Liver (tissue), 9 donors: ENCODE results near the gene MDM2. TPM values are rescaled to one million over a fixed set of nuclear protein-coding genes. Genes with fewer than 3 reads are reported as not detected.

Experiments used
- DNase-seq: peaks from one replicate; pipeline ENCODE4 v3.0.0-alpha.2; 2017; ENCODE audit warnings: low spot score
- H3K27ac ChIP-seq, 2 donors: one replicate each; pipeline ENCODE4 v1.7.0; 2013; ENCODE audit warnings: inconsistent platforms in 2 of 2, low read length in 2 of 2, control low read depth in 1 of 2, low read depth in 1 of 2, mild to moderate bottlenecking in 1 of 2
- H3K27me3 ChIP-seq, 4 donors: one replicate each; pipeline versions ENCODE4 v1.6.1 to v1.7.0; 2013; ENCODE audit warnings: low read length in 3 of 4, inconsistent platforms in 1 of 4, mild to moderate bottlenecking in 1 of 4, moderate library complexity in 1 of 4; ENCODE audit not compliant: control insufficient read depth in 4 of 4, insufficient read depth in 4 of 4
- H3K36me3 ChIP-seq, 4 donors: one replicate each; pipeline versions ENCODE4 v1.6.1 to v1.7.0; 2013; ENCODE audit warnings: low read length in 3 of 4, mild to moderate bottlenecking in 3 of 4, low read depth in 1 of 4, moderate library complexity in 1 of 4; ENCODE audit not compliant: control insufficient read depth in 4 of 4, insufficient read depth in 3 of 4
- H3K4me1 ChIP-seq, 4 donors: one replicate each; pipeline versions ENCODE4 v1.6.1 to v1.7.0; 2013; ENCODE audit warnings: low read length in 3 of 4, mild to moderate bottlenecking in 3 of 4, moderate library complexity in 1 of 4; ENCODE audit not compliant: control insufficient read depth in 4 of 4, insufficient read depth in 4 of 4
- H3K4me3 ChIP-seq, 3 donors: one replicate each; pipeline versions ENCODE4 v1.6.1 to v1.7.0; 2013; ENCODE audit warnings: low read length in 3 of 3, control low read depth in 1 of 3, low read depth in 1 of 3, mild to moderate bottlenecking in 1 of 3
- H3K9ac ChIP-seq, 2 donors: one replicate each; pipeline ENCODE4 v1.7.0; 2013; ENCODE audit warnings: low read length in 2 of 2, mild to moderate bottlenecking in 2 of 2, moderate library complexity in 2 of 2, control low read depth in 1 of 2, low read depth in 1 of 2
- H3K9me3 ChIP-seq, 4 donors: one replicate each; pipeline versions ENCODE4 v1.6.1 to v1.7.0; 2013; ENCODE audit warnings: low read length in 3 of 4; ENCODE audit not compliant: control insufficient read depth in 4 of 4
- EGR1 ChIP-seq, 2 donors: IDR thresholded peaks; 2 replicates each; pipeline ENCODE4 v1.6.1; 2016 to 2018; ENCODE audit warnings: antibody characterized with exemption in 2 of 2, low read depth in 2 of 2
- FOXA1 ChIP-seq: IDR thresholded peaks from 2 replicates; pipeline ENCODE4 v1.6.1; 2016; ENCODE audit warnings: antibody characterized with exemption
- FOXA2 ChIP-seq: IDR thresholded peaks from 2 replicates; pipeline ENCODE4 v1.6.1; 2016; ENCODE audit warnings: antibody characterized with exemption
- GABPA ChIP-seq, 2 donors: IDR thresholded peaks in 1 of 2; conservative IDR thresholded peaks in 1 of 2; 2 replicates each; pipeline ENCODE4 v1.6.1; 2016; ENCODE audit warnings: antibody characterized with exemption in 2 of 2, mild to moderate bottlenecking in 1 of 2, moderate library complexity in 1 of 2
- HNF4A ChIP-seq, 2 donors: conservative IDR thresholded peaks; 2 replicates each; pipeline ENCODE4 v1.6.1; 2016; ENCODE audit warnings: antibody characterized with exemption in 2 of 2, mild to moderate bottlenecking in 2 of 2
- HNF4G ChIP-seq: IDR thresholded peaks from 2 replicates; pipeline ENCODE4 v1.6.1; 2016; ENCODE audit warnings: antibody characterized with exemption
- JUND ChIP-seq, 2 donors: IDR thresholded peaks; 2 replicates each; pipeline ENCODE4 v1.6.1; 2016; ENCODE audit warnings: antibody characterized with exemption in 2 of 2
- NR2F2 ChIP-seq: IDR thresholded peaks from 2 replicates; pipeline ENCODE4 v1.6.1; 2016; ENCODE audit warnings: antibody characterized with exemption
- RAD21 ChIP-seq, 2 donors: IDR thresholded peaks; 2 replicates each; pipeline ENCODE4 v1.6.1; 2016; ENCODE audit warnings: antibody characterized with exemption in 2 of 2, mild to moderate bottlenecking in 2 of 2
- RXRA ChIP-seq, 2 donors: IDR thresholded peaks; 2 replicates each; pipeline ENCODE4 v1.6.1; 2017 to 2018; ENCODE audit warnings: antibody characterized with exemption in 2 of 2, mild to moderate bottlenecking in 1 of 2
- SP1 ChIP-seq: IDR thresholded peaks from 2 replicates; pipeline ENCODE4 v1.6.1; 2018; ENCODE audit warnings: antibody characterized with exemption, mild to moderate bottlenecking
- TAF1 ChIP-seq: conservative IDR thresholded peaks from 2 replicates; pipeline ENCODE4 v1.6.1; 2016; ENCODE audit warnings: antibody characterized with exemption, mild to moderate bottlenecking
- YY1 ChIP-seq: IDR thresholded peaks from 2 replicates; pipeline ENCODE4 v1.6.1; 2016; ENCODE audit warnings: antibody characterized with exemption, mild to moderate bottlenecking
- WGBS: extraction: QIAGEN DNeasy Blood & Tissue Kit; methylation state at CpG from one replicate; pipeline ENCODE4 v1.1.7; 2013; 5-methylcytosine and 5-hydroxymethylcytosine counted together
- polyA plus RNA-seq, 2 donors: library from polyadenylated mRNA; stranded (reverse) in 1 of 2; unstranded in 1 of 2; fragments of 200-250 nt in 1 of 2; fragments of >200 nt in 1 of 2; fragmentation: Nextera tagmentation in 1 of 2; extraction: Ambion mirVana in 1 of 2; gene quantifications; one replicate each; pipeline versions ENCODE4 v1.2.1 to v1.2.3, GENCODE V29; 2013 to 2015
- total RNA-seq, 2 donors: library from RNA; depleted of rRNA; stranded (reverse); fragments of >200 nt; gene quantifications; one replicate each; pipeline ENCODE4 v1.2.3, GENCODE V29; 2014
- TF ChIP-seq, protein P1 (sequence below): fragments of 150-350 bp; IDR thresholded peaks from 2 replicates; pipeline ENCODE4 v1.5.1; 2017; ENCODE audit warnings: improper control_type of control experiment, low read depth, low read length; ENCODE audit not compliant: missing input control
- TF ChIP-seq, protein P2 (sequence below): IDR thresholded peaks from 2 replicates; pipeline ENCODE4 v1.6.1; 2016; ENCODE audit warnings: antibody characterized with exemption
- TF ChIP-seq, protein P3 (sequence below): IDR thresholded peaks from 2 replicates; pipeline ENCODE4 v1.6.1; 2016; ENCODE audit warnings: antibody characterized with exemption
- TF ChIP-seq, protein P4 (sequence below): IDR thresholded peaks from 2 replicates; pipeline ENCODE4 v1.6.1; 2016; ENCODE audit warnings: antibody characterized with exemption
- TF ChIP-seq, protein P5 (sequence below): IDR thresholded peaks from 2 replicates; pipeline ENCODE4 v1.6.1; 2016; ENCODE audit warnings: antibody characterized with exemption, mild to moderate bottlenecking
- donor health status: healthy.
- donor health status: healthy.
- donor health status: healthy.
- donor health status: healthy.
- donor health status: healthy.

MDM2 gene
- total and polyA plus RNA-seq, 4 donors = 10.1 to 69.4 (median 36.9) TPM

DNA sequence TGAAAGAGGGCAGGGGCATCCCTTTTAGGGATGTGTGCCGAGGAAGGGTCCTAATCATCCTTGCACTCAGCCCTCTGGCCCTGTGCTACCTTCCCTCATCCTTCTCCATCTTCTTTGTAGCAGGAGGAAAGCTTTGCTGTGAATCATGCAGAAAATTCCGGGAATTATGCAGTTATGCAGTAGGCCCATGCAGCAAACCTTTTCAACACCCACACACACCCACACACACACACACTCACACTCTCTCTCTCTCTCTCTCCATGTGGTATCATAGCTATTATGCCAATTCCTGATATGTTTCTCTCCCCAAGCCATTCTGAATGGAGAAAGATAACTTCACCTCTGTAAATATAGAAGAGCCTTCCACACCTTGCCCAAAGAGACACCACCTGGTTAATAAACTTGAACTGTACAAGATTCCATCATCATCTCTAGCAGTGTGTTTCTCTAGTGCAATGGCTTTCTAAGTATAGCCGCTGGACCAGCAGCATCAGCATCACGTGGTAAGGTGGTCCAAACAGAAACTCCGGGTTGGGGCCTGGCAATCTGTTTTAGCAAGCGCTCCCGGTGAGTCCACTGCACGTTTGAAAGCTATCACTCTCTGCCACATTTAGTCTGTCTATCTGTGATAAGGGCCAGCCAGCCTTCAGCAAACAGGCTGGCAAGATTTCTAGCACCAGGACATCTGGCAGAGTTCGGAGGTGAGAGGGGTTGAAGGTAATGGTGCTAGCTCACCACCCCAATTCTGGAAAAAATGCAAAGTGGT lies 57.6 kb downstream of the MDM2 start:
- TF ChIP-seq HNF4A (conservative IDR thresholded peaks at IDR 0.05) (no peak), EGR1 (IDR thresholded peaks at IDR 0.05; ENCODE audit: low read depth in 2 of 2) (no peak), HNF4G (no peak), NR2F2 (no peak), SP1 (no peak), GABPA (IDR thresholded peaks at IDR 0.05 in 1 of 2, conservative IDR thresholded peaks at IDR 0.05 in 1 of 2) (no peak), JUND (IDR thresholded peaks at IDR 0.05) (no peak), TAF1 (no peak), RAD21 (IDR thresholded peaks at IDR 0.05) (no peak), YY1 (no peak), FOXA1 (no peak), FOXA2 (no peak), RXRA (IDR thresholded peaks at IDR 0.05) (no peak)
- TF ChIP-seq, protein P1, sequence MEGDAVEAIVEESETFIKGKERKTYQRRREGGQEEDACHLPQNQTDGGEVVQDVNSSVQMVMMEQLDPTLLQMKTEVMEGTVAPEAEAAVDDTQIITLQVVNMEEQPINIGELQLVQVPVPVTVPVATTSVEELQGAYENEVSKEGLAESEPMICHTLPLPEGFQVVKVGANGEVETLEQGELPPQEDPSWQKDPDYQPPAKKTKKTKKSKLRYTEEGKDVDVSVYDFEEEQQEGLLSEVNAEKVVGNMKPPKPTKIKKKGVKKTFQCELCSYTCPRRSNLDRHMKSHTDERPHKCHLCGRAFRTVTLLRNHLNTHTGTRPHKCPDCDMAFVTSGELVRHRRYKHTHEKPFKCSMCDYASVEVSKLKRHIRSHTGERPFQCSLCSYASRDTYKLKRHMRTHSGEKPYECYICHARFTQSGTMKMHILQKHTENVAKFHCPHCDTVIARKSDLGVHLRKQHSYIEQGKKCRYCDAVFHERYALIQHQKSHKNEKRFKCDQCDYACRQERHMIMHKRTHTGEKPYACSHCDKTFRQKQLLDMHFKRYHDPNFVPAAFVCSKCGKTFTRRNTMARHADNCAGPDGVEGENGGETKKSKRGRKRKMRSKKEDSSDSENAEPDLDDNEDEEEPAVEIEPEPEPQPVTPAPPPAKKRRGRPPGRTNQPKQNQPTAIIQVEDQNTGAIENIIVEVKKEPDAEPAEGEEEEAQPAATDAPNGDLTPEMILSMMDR = no peak
- TF ChIP-seq, protein P2, sequence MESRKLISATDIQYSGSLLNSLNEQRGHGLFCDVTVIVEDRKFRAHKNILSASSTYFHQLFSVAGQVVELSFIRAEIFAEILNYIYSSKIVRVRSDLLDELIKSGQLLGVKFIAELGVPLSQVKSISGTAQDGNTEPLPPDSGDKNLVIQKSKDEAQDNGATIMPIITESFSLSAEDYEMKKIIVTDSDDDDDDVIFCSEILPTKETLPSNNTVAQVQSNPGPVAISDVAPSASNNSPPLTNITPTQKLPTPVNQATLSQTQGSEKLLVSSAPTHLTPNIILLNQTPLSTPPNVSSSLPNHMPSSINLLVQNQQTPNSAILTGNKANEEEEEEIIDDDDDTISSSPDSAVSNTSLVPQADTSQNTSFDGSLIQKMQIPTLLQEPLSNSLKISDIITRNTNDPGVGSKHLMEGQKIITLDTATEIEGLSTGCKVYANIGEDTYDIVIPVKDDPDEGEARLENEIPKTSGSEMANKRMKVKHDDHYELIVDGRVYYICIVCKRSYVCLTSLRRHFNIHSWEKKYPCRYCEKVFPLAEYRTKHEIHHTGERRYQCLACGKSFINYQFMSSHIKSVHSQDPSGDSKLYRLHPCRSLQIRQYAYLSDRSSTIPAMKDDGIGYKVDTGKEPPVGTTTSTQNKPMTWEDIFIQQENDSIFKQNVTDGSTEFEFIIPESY = no peak
- TF ChIP-seq, protein P3, sequence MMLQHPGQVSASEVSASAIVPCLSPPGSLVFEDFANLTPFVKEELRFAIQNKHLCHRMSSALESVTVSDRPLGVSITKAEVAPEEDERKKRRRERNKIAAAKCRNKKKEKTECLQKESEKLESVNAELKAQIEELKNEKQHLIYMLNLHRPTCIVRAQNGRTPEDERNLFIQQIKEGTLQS = no peak
- TF ChIP-seq, protein P4, sequence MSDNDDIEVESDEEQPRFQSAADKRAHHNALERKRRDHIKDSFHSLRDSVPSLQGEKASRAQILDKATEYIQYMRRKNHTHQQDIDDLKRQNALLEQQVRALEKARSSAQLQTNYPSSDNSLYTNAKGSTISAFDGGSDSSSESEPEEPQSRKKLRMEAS = no peak
- TF ChIP-seq, protein P5, sequence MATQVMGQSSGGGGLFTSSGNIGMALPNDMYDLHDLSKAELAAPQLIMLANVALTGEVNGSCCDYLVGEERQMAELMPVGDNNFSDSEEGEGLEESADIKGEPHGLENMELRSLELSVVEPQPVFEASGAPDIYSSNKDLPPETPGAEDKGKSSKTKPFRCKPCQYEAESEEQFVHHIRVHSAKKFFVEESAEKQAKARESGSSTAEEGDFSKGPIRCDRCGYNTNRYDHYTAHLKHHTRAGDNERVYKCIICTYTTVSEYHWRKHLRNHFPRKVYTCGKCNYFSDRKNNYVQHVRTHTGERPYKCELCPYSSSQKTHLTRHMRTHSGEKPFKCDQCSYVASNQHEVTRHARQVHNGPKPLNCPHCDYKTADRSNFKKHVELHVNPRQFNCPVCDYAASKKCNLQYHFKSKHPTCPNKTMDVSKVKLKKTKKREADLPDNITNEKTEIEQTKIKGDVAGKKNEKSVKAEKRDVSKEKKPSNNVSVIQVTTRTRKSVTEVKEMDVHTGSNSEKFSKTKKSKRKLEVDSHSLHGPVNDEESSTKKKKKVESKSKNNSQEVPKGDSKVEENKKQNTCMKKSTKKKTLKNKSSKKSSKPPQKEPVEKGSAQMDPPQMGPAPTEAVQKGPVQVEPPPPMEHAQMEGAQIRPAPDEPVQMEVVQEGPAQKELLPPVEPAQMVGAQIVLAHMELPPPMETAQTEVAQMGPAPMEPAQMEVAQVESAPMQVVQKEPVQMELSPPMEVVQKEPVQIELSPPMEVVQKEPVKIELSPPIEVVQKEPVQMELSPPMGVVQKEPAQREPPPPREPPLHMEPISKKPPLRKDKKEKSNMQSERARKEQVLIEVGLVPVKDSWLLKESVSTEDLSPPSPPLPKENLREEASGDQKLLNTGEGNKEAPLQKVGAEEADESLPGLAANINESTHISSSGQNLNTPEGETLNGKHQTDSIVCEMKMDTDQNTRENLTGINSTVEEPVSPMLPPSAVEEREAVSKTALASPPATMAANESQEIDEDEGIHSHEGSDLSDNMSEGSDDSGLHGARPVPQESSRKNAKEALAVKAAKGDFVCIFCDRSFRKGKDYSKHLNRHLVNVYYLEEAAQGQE = no peak
- peaks cover 5 to 40% (median 15%) of the 10 kb centered on the region in 4 donors for H3K36me3 ChIP-seq
- H3K27me3 ChIP-seq = no peaks in the 10 kb centered on the region
- no peak for DNase-seq
- no peaks in the 10 kb centered on the region for H3K9me3 ChIP-seq
- no peak overlapping the region for H3K4me3 ChIP-seq
- H3K4me1 ChIP-seq = no peaks in the 10 kb centered on the region
- no peak overlapping the region for H3K9ac ChIP-seq
- H3K27ac ChIP-seq = no peak overlapping the region
- 73% methylated on average over 9 of the region's 9 CpGs for WGBS
